SU-DHL-6 (cell line): ENCODE data around the gene NR2E3.

Source experiments
- H2AFZ ChIP-seq: fragments of 200-600 bp; sonication (generic); 2 replicates; pipeline ENCODE4 v1.6.1; 2014; ENCODE audit warnings: low read depth, mild to moderate bottlenecking, moderate library complexity, mixed read lengths, antibody characterized with exemption, low read length; ENCODE audit not compliant: severe bottlenecking
- H3F3A ChIP-seq: fragments of 200-600 bp; shearing (Covaris generic); 2 replicates; pipeline ENCODE4 v1.6.0; 2016; ENCODE audit warnings: antibody characterized with exemption, mild to moderate bottlenecking; ENCODE audit not compliant: insufficient read depth
- H3K27ac ChIP-seq: fragments of 200-600 bp; sonication (generic); 2 replicates; pipeline ENCODE4 v1.5.1; 2016; ENCODE audit warnings: low read depth, mild to moderate bottlenecking, low read length, moderate library complexity, mixed read lengths
- H3K27me3 ChIP-seq: fragments of 200-600 bp; sonication (generic), shearing (Covaris generic); 2 replicates; pipeline ENCODE4 v1.6.0; 2014; ENCODE audit warnings: mild to moderate bottlenecking, low read length
- H3K36me3 ChIP-seq: fragments of 200-600 bp; sonication (generic); 2 replicates; pipeline ENCODE4 v1.6.1; 2014; ENCODE audit warnings: mild to moderate bottlenecking, low read length, mixed read lengths
- H3K4me2 ChIP-seq: fragments of 300-600, 200-600 bp; shearing (Covaris generic), sonication (generic); 2 replicates; pipeline ENCODE4 v1.6.0; 2014; ENCODE audit warnings: low read length, low read depth, mild to moderate bottlenecking; ENCODE audit not compliant: poor library complexity, severe bottlenecking
- H3K4me3 ChIP-seq: fragments of 200-600 bp; sonication (generic); 2 replicates; pipeline ENCODE4 v1.5.1; 2014; ENCODE audit warnings: antibody characterized with exemption, low read length, mild to moderate bottlenecking, mixed read lengths; ENCODE audit not compliant: insufficient read depth, poor library complexity, severe bottlenecking
- H3K79me2 ChIP-seq: fragments of 200-600 bp; sonication (generic); 2 replicates; pipeline ENCODE4 v1.6.1; 2014; ENCODE audit warnings: mild to moderate bottlenecking, low read length, moderate library complexity; ENCODE audit not compliant: insufficient read depth
- H3K9ac ChIP-seq: fragments of 200-600 bp; sonication (generic); 2 replicates; pipeline ENCODE4 v1.7.0; 2014; ENCODE audit warnings: mild to moderate bottlenecking, low read length
- H3K9me2 ChIP-seq: fragments of 200-600 bp; sonication (generic); replicated peaks from 2 replicates; pipeline ENCODE4 v1.6.1; 2014; ENCODE audit warnings: low read length; ENCODE audit not compliant: insufficient read depth
- H3K9me3 ChIP-seq: fragments of 200-600 bp; sonication (generic); 2 replicates; pipeline ENCODE4 v1.6.1; 2014; ENCODE audit warnings: low read length, mixed read lengths; ENCODE audit not compliant: insufficient read depth
- H4K20me1 ChIP-seq: fragments of 200-600 bp; sonication (generic); 2 replicates; pipeline ENCODE4 v1.6.1; 2014; ENCODE audit warnings: low read depth, mild to moderate bottlenecking, antibody characterized with exemption, low read length, moderate library complexity, mixed read lengths
- CTCF ChIP-seq: fragments of 200-600 bp; sonication (generic); IDR thresholded peaks from one replicate; pipeline ENCODE4 v1.5.1; 2017; ENCODE audit warnings: antibody characterized with exemption, mild to moderate bottlenecking, low read length, moderate library complexity; ENCODE audit not compliant: insufficient read depth, poor library complexity, severe bottlenecking
- EZH2phosphoT487 ChIP-seq: fragments of 200-600 bp; sonication (generic), shearing (Covaris generic); conservative IDR thresholded peaks from 2 replicates; pipeline ENCODE4 v1.6.1; 2018; ENCODE audit warnings: mild to moderate bottlenecking, antibody characterized with exemption, low read length, moderate library complexity, mixed read lengths

NR2E3 gene

GRCh38 chr15:71810256-71811035 is at the start of gene NR2E3:
NR2E3 (plus strand) TSS chr15:71810554; CDS start chr15:71810744, 190 bp downstream.
- Histone ChIP-seq H3K9ac (no peak within 1 kb of the TSS), H3K36me3 (no peaks in the 10 kb centered on the region), H2AFZ (no peak within 1 kb of the TSS)

GRCh38 chr15:71760852-71761251 is 49.5 kb upstream of the NR2E3 start:
- H3K79me2 ChIP-seq = no peaks in the 10 kb centered on the region
- TF ChIP-seq EZH2phosphoT487 (no peak), CTCF (no peak)
- H3K9me2 ChIP-seq = no peaks in the 10 kb centered on the region
- H3K27ac ChIP-seq = no peak overlapping the region
- no peaks in the 10 kb centered on the region for H3K36me3 ChIP-seq
- no peaks in the 10 kb centered on the region for H3K27me3 ChIP-seq
- H4K20me1 ChIP-seq = no peaks in the 10 kb centered on the region
- no peak overlapping the region for H2AFZ ChIP-seq
- H3K9ac ChIP-seq = no peak overlapping the region
- no peaks in the 10 kb centered on the region for H3F3A ChIP-seq
- H3K4me3 ChIP-seq = no peak overlapping the region
- no peaks in the 10 kb centered on the region for H3K9me3 ChIP-seq
- no peak overlapping the region for H3K4me2 ChIP-seq

More at GRCh38 chr15:71810256-71811035, at the start of gene NR2E3:
- Histone ChIP-seq H3K79me2 (no peaks in the 10 kb centered on the region), H3K9me3 (no peaks in the 10 kb centered on the region), H3K27ac (no peak within 1 kb of the TSS), H3K27me3 (no peaks in the 10 kb centered on the region), H3K4me3 (no peak within 1 kb of the TSS), H3F3A (no peaks in the 10 kb centered on the region), H4K20me1 (no peaks in the 10 kb centered on the region), H3K9me2 (no peaks in the 10 kb centered on the region), H3K4me2 (no peak within 1 kb of the TSS)
- no peak for TF ChIP-seq EZH2phosphoT487
- TF ChIP-seq CTCF = no peak

- Histone ChIP-seq H4K20me1 (no peaks in the 10 kb centered on the region), H3K9me2 (no peaks in the 10 kb centered on the region), H3K36me3 (no peaks in the 10 kb centered on the region), H3K4me3 (no peak overlapping the region), H3F3A (no peaks in the 10 kb centered on the region), H3K9ac (no peak overlapping the region), H3K27me3 (no peaks in the 10 kb centered on the region), H3K9me3 (no peaks in the 10 kb centered on the region), H2AFZ (no peak overlapping the region), H3K27ac (no peak overlapping the region), H3K4me2 (no peak overlapping the region), H3K79me2 (no peaks in the 10 kb centered on the region)
- no peak for TF ChIP-seq CTCF
- TF ChIP-seq EZH2phosphoT487 = no peak
Measured at GRCh38 chr15:71761649-71762048, 48.7 kb upstream of the NR2E3 start.
